Inflammatory macrophage treated with lipopolysaccharide for 4 hours (primary cell): ENCODE results near the gene SULF2.
A peak's percentile ranks its signal among the peaks of the same experiment; 100 is the strongest.

Source experiments
- DNase-seq: peaks from one replicate; pipeline ENCODE4 v3.0.0-alpha.2; 2020

SULF2 gene

DNA sequence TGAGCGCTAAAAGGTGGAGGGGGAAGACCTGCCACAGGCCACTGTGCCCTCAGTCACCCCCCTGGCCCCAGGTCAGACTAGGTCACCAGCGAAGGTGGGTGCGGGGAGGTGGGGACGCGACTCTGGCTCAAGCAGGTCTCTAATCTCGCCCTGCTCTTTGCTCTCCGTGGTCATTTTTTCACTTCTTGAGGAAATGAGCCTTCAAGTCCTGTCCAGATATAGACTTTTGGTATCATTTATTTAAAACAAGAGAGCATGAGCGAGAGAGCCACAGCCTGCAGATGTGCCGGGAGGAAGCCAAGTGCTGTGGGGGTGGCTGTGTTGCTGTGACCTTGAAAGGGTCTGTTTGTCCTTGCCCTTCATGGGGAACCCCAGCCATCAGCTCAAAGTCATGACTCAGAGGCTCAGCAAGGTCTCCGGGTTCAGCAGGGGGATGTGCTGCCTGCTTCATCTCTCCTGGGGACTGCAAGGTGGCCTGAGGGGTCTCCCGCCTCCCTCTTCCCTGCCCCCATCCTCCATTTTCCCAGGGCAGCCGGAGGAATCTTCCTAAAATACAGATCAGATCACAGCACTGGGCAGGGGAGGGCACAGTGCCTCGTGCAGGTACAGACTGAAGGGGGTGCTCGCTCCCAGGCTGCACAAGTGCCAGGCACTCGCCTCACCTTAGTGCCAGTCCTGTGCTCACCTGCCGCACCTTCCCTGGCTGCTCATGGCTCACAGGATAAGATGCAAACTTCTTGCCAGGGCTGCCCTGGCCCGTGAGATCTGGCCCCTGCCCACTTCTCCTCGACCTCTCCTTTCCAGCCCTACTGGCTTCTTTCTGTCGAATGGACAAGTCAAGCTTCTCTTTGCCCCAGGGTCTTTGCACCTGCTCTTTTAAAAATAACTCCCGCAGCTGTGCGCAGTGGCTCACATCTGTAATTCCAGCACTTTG, 26.5 kb downstream of the SULF2 start:
- no peak for DNase-seq

DNA sequence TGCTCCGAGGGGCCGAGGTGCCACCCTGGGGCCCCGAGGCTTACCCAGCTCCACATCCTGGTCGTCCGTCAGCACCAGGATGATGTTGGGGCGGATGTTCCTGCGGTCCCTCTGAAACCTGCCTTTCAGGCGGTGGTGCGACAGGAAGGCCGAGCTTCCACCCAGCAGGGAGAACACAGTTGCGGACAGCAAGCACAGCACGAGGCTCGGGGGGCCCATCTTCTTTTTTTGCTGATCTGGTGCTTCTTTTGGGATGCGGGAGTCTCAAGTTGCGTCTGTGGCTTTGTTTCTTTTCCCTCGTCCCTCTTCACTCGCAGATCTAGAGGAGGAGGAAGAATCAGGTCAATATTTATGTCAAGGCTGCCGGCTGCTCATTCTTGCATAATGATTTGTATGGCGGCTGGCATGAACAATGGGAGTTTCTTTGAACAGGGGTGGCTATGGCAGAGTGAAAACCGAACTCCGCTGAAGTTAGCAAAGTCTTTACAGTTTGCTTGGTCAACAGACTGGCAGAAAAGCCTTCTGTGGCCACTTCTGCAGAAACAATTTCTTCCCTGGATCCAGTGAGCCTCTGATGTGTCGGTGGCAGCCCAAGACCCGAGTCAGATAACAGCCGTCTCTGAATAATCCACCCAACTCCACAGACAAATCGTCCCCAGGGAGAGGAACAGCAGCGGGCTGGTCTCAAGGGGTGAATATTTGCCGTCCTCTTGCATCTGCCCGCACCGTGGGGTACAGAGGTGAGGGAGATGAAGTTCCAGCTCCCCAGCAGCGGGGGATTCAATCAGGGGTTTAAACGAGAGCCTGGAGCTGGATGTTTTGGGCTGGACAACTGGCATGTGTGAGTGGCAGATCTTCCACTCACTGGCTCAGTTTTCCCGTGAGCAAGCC, 27.9 kb downstream of the SULF2 start:
- DNase-seq = no peak

DNA sequence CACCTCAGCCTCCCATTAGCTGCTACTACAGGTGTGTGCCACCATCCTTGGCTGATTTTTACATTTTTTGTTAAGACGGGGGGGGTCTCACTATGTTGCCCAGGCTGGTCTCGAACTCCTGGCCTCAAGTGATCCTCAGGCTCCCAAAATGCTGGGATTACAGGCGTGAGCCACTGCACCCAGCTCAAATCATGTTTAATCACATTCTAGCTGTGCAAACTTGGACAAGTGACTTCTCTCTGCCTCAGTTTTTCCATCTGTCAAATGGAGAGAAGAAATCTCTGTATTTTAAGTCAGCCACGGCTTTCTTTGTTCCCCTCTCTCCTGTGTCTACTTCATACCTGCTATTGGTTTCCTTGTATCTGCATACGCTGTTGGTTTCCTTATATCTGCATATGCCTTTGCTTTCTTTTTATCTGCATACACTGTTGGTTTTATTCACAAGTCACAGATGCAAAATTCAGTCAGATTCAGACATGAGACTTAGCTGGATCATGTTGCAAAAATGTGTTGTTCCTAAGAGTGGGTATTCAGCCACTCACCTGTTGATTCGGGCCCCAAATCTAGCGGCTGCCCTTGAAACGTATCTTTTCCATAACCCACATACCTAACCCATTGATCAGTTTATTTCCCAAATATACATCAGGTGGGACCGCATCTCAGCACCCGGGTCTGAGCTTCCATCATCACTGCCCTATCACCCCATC, 30.2 kb downstream of the SULF2 start:
- no peak for DNase-seq

DNA sequence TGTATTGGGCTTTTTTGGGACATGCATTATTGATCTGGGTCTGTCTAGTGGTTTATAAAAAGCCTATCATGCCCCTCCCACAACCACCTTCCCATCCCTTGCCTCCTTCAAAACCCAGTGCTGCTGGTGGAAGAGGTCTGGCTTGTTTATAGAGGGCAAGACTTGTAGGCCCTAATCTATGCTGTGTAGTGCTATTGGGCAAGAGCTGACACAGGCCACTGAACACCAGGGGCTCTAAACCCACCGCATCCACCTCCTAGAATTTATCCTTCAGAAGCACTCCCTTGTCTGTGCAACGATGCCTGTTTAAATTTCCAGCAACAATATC, 30.9 kb downstream of the SULF2 start:
- DNase-seq = no peak

GRCh38 chr20:47753576-47754387, 31.5 kb downstream of the SULF2 start:
- no peak for DNase-seq

DNA sequence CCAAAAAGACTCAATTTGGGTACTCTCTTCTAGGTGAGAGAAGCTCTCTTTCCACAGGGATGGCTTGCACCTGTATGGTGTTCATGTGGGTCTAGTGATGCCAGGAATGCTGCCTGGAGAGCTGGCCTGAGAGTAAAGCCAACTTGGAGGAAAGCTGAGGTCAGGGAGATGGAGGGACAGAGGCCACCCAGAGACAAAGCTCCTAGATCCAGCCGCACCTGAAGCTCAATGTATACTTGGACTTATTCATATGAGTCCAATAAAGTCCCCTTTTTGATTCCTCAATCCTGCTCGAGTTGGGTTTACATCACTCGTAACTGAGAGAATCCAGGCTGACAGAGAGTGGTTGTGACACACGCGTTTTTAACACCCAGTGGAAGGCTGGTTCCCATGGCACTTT, 33.8 kb downstream of the SULF2 start:
- no peak for DNase-seq

GRCh38 chr20:47749339-47749738, 35.9 kb downstream of the SULF2 start:
- DNase-seq = no peak

GRCh38 chr20:47748823-47749222, 36.5 kb downstream of the SULF2 start:
- peak; percentile 67 for DNase-seq

DNA sequence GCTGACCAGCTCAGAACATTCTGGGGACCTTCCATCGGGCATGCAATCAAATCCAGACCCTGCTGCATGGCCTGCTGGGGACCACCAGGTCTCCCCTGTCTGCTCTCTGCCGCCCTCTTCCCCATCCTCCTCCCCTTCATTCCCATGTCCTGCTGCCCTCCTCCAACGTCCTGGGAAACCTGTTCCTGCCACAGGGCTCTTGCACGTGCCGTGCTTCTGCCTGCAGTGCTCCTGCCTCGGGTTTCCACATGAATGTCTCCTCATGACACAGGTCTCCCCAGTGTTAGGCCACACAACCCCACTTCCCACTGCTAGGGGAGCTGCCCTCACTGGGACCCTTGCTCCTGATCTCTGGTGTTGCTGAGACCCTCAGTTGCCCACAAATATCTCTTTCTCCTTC, 37.2 kb downstream of the SULF2 start:
- no peak for DNase-seq

DNA sequence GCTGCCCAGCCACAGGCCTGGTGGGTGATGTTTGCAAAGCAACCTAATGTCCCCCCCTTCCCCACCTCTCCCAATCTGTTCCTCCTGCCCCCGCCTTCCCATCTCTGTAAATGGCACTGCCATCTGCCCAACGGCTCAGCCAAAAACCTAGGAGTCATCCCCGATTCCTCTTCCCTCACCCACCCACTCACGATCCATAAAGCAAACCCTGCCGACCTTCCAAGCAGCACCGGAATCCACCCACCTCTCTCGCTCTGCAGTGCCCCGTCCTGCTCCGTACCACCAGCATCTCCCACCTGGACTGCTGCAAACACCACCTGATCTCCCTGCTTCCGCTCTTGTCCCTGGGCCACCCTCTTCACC, 37.6 kb downstream of the SULF2 start:
- DNase-seq = no peak

DNA sequence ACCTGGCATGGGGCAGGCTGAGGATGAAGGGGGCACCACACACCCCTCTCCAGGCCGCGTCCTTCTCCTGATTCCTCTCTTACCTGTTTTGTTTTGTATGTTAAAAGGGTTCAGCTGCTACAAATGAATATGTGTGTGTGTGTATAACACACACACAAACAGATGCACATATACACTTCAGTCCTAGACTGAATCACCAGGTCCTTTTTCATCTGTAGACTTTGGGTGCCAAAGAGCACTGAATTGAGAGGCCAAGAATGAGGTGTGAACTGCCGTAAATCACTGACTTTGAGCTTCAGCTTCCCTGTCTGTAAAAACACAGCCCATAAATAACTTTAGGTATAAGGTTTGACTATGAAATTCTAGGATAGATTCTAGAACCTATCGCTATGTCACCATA, 40.5 kb downstream of the SULF2 start:
- no peak for DNase-seq

- DNase-seq = no peak
Observed at GRCh38 chr20:47743671-47744070, 41.6 kb downstream of the SULF2 start.

DNA sequence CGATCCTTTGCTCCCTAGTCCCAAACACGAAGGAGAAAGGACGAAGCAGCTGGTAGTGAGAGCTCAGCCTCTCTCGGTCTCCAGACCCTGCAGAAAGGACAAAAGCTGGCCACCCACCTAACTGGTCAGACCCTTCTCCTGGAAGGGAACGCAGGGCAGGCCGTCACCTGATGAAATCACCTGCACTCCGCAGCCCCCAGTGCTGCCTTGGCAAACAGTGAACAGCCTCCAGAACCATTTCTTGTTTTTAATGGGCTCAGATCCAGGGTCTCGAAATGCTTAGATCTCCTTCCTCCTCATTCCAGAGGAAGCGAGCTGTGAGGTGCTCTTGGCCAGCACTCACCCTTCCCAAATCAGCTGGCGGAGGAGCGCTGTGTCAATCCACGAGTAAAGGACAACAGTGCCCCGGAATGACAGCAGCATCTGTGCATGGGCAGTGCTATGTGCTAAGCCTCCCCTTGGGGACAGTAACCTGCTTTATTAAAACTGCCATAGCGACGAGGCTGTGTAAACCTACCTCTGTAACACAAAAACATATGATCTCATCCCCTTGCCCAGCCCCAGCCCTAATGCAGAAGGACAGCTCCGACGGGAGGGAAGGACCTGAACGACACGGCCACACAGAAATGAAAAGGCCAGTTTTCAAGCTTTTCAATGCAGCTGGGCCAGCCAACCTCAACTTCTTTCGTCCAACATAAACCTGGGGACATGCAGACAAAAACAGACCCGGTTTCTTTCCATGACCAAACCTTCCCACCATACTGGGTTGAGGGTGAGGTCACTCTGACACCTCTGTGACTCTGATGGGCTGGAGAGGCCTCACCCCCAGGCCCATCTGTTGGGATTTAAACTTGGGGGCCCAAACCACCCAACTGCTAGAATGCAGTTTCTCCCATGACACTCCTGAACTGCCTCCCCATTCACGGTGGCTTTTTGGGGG, 43.3 kb downstream of the SULF2 start:
- no peak for DNase-seq

DNA sequence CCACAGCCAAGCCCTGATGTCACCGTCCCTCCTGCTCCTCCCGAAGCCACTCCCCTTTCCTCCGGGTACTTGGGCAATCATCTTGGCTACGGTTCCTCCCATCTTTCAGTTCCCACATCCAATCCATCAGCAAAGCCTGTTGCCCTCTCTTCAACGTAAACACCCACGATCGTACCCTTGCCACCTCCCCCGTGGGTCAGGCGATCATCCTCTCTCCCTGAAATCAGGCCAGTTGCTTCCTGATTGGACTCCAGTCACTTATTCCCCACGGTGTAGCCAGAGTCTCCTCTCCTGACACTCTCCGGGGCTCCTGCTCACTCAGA, 44.5 kb downstream of the SULF2 start:
- DNase-seq = peak; percentile 98

GRCh38 chr20:47740121-47740861, 45.0 kb downstream of the SULF2 start:
- DNase-seq = peak; percentile 78

DNA sequence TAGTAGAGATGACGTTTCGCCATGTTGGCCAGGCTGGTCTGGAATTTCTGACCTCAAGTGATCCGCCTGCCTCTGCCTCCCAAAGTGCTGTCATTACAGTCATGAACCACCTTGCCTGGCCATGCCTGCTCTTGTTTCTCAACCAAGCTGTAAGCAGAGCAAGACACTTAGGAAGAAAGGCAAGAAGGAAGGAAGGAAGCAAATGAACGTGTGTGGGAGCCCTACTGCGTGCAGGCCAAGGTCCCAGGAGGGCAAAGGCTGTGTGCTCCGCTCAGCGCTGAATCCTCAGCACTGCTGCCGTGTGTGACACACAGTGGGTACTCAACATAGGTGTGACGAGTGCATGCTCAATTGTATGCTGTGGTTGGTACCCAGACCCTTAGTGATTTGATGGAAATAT, 47.4 kb downstream of the SULF2 start:
- DNase-seq = no peak

DNA sequence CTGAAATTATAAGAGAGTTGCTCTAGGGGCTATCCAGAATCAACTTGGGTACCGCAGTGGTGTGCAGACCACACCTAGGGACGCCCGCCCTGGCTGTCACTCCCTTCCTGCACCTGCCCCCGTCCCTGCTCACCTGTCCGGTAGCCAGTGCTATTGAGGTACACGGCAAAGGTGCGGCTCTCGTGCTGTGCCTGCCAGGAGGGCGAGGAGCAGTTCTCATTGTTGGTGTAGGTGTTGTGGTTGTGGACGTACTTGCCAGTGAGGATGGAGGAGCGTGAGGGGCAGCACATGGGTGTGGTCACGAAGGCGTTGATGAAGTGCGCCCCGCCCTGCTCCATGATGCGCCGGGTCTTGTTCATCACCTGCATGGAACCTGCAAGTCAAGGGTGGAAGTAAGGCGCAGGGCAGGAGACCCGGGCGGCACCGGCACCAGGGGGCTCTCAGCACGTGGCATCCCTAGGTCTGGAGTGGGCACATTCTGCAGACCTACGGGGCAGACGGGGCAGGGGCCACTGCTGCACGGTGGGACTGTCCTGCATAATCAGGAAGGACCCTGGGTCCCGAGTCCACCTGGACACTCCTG, 48.6 kb downstream of the SULF2 start:
- DNase-seq = no peak

GRCh38 chr20:47735412-47736400, 49.6 kb downstream of the SULF2 start:
- peak; percentile 92 for DNase-seq

DNA sequence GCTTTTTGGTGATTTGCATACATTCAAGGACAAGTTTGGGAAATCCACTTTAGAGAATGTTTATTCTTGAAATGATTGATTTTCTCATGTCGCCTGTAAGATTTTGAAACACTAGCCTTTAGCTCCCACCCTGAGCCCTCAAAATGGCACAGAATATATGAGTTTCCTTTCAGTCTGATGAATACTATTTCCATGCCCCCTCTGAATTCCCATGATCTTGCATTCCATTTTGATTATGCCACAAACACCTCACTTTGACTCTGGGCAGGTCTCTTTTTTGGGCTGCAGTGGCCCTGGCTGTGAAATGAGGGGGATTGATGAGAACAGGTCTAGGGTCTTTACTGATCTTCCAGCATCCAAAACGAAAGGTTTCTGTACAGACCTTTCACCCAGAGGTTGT, 50.4 kb downstream of the SULF2 start:
- DNase-seq = no peak
